ENCODE results near the gene TMPRSS9. TPM values are rescaled to one million over a fixed set of nuclear protein-coding genes. Genes with fewer than 3 reads are reported as not detected.

Gene TMPRSS9
- 0.10 TPM for total RNA-seq

DNA sequence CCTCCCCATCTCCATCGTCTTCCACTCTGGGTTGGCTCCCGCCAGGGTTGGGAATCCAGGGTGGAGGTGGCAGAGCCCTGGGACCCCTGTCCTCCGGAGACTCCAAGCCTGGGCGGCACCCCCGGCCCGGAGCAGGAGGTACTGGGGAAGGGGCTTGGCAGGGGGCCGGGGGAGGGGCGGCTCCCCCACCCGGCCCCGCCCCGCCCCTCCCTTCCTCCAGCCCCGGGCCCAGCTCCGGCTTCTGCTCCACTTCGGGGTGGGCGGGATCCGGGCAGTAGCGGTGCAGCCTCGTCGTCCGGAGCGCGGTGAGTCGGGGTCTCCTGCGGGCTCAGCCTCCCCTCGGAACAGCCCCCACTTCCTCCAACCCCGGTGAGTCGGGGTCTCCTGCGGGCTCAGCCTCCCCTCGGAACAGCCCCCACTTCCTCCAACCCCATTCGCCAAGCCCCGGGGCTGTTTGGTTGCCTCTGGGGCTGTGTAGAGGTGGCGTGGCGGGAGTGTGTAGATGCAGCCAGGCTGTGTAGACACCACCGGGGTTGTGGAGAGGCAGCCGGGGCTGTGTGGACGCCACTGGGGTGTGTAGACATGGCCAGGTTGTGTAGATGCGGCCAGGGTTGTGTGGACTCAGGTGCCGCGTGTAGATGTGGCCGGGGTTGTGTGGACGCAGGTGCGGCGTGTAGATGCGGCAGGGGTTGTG is at the start of gene TMPRSS9:
Gene TMPRSS9 (plus strand): TSS at position 274 of the 694 bp plus-strand sequence. CDS start 29,521 bp downstream, outside the sequence.
- Histone ChIP-seq H3K4me3 (ENCODE audit: low read length) (no peak within 1 kb of the TSS), H3K27me3 (ENCODE audit: insufficient read depth, low read length) (peaks cover 14% of the 10 kb centered on the region), H3K4me1 (ENCODE audit: insufficient read depth, low read length) (no peaks in the 10 kb centered on the region), H3K9me3 (ENCODE audit: low read depth, low read length) (no peaks in the 10 kb centered on the region)

- Histone ChIP-seq H3K4me3 (ENCODE audit: low read length) (no peak overlapping the region), H3K27me3 (ENCODE audit: insufficient read depth, low read length) (peaks cover 42% of the 10 kb centered on the region), H3K4me1 (ENCODE audit: insufficient read depth, low read length) (peaks cover 19% of the 10 kb centered on the region), H3K9me3 (ENCODE audit: low read depth, low read length) (no peaks in the 10 kb centered on the region)
These were observed 49.0 kb upstream of the TMPRSS9 start for GRCh38 chr19:2311093-2311492.

DNA sequence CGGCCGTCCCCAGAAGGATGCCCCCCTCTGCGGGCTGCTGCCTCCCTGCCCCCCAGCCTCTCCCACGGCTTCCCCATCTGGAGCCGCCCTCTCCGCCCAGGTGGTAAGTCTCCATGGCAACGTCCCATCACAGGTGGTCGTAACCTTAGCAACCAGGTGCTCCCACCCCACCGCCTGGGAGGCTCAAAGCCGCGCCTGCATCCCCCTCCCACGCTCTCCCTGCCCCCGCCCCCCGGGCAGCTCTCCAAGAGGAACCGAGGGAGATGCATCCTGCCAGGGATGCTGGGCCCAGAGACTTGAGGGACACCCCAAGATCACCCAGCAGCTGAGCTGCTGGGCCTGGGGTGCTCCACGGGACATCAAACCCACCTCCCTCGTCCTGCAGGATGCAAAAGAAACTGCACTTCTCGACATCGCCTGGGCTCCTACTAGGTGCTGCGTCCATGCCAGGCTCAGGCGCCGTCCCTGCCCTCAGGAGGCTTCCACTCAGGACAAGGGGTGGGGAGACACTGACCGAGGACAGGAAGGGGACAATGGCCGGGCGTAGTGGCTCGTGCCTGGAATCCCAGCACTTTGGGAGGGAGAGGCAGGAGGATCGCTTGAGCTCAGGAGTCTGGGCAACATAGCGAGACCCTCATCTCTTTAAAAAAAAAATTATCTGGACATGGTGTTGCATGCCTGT is 47.1 kb upstream of the TMPRSS9 start:
- Histone ChIP-seq H3K27me3 (ENCODE audit: insufficient read depth, low read length) (peaks cover 26% of the 10 kb centered on the region), H3K4me3 (ENCODE audit: low read length) (no peak overlapping the region), H3K4me1 (ENCODE audit: insufficient read depth, low read length) (peaks cover 23% of the 10 kb centered on the region), H3K9me3 (ENCODE audit: low read depth, low read length) (no peaks in the 10 kb centered on the region)

GRCh38 chr19:2315121-2315817 is 44.8 kb upstream of the TMPRSS9 start:
- peaks cover 25% of the 10 kb centered on the region for H3K4me1 ChIP-seq (ENCODE audit: insufficient read depth, low read length)
- H3K4me3 ChIP-seq (ENCODE audit: low read length), result no peak overlapping the region
- H3K27me3 ChIP-seq (ENCODE audit: insufficient read depth, low read length), result peaks cover 9% of the 10 kb centered on the region
- no peaks in the 10 kb centered on the region for H3K9me3 ChIP-seq (ENCODE audit: low read depth, low read length)

- H3K9me3 ChIP-seq (ENCODE audit: low read depth, low read length), result no peaks in the 10 kb centered on the region
These were observed 44.2 kb upstream of the TMPRSS9 start for GRCh38 chr19:2315818-2316353.

DNA sequence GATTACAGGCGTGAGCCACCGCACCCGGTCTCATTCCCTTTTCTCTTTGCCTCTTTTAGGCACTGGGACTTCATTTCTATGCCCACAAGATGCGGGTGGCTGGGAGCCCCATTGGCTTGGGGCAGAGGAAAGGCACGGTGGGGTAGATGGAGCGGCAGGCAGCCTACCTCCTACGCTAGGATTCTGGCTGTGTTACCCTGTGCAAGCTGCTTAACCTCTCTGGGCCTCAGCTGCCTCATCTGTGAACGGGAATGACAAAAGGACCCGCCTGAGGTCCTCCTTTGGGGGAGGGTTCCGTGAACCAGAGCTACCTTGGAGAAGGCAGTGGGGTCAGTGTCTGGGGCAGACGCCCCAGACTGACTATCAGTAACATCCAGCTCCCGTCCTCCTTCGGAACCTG is 42.8 kb upstream of the TMPRSS9 start:
- H3K4me3 ChIP-seq (ENCODE audit: low read length), result no peak overlapping the region
- H3K4me1 ChIP-seq (ENCODE audit: insufficient read depth, low read length), result peaks cover 25% of the 10 kb centered on the region
- H3K27me3 ChIP-seq (ENCODE audit: insufficient read depth, low read length), result peaks cover 5% of the 10 kb centered on the region

More at GRCh38 chr19:2315818-2316353, 44.2 kb upstream of the TMPRSS9 start:
- Histone ChIP-seq H3K27me3 (ENCODE audit: insufficient read depth, low read length) (peaks cover 7% of the 10 kb centered on the region), H3K4me3 (ENCODE audit: low read length) (no peak overlapping the region), H3K4me1 (ENCODE audit: insufficient read depth, low read length) (peaks cover 25% of the 10 kb centered on the region)

DNA sequence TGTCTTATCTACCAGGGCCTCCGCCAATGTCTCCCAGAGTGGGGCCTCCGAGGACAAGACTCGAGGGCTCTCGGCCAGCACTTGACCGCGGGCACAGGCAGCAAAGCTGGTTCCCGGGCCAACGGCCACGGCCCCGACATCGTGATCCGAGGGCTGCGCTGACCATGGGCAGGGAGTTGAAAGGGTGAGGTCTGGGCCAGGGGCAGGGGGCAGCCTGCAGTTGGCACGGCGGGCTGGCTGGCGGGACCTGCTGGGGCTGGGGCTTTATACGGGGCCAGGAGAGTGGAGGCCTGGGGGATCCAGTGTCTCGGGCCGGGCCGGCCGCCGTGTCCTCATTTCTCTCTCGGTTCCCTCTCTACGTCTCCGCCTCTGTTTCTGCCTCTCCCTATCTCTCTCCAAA is 42.3 kb upstream of the TMPRSS9 start:
- peaks cover 20% of the 10 kb centered on the region for H3K4me1 ChIP-seq (ENCODE audit: insufficient read depth, low read length)
- peaks cover 3% of the 10 kb centered on the region for H3K27me3 ChIP-seq (ENCODE audit: insufficient read depth, low read length)
- no peaks in the 10 kb centered on the region for H3K9me3 ChIP-seq (ENCODE audit: low read depth, low read length)
- no peak overlapping the region for H3K4me3 ChIP-seq (ENCODE audit: low read length)

More for the DNA sequence above, 42.8 kb upstream of the TMPRSS9 start:
- H3K9me3 ChIP-seq (ENCODE audit: low read depth, low read length), result no peaks in the 10 kb centered on the region

DNA sequence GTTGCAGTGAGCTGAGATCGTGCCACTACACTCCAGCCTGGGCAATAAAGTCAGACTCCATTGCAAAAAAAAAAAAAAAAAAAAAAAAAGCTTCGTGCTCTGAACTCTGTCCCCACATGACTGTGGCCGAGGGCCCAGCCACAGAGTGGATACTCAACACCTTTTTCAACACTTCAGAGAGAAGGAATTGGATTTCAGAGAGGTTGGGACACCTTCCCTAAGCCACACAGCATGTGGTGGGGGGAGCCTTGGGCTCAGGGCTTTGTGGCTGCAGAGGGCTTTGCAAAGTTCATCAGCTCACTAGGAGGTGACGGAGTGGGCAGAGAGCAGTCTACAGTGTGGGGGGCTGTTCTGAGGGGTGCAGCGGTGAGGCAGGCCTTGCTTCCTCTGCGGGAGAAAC is 41.1 kb upstream of the TMPRSS9 start:
- Histone ChIP-seq H3K4me1 (ENCODE audit: insufficient read depth, low read length) (peaks cover 20% of the 10 kb centered on the region), H3K9me3 (ENCODE audit: low read depth, low read length) (no peaks in the 10 kb centered on the region), H3K27me3 (ENCODE audit: insufficient read depth, low read length) (no peaks in the 10 kb centered on the region), H3K4me3 (ENCODE audit: low read length) (no peak overlapping the region)

GRCh38 chr19:2319551-2319950 is 40.5 kb upstream of the TMPRSS9 start:
- H3K27me3 ChIP-seq (ENCODE audit: insufficient read depth, low read length), result no peaks in the 10 kb centered on the region
- H3K4me1 ChIP-seq (ENCODE audit: insufficient read depth, low read length), result peaks cover 25% of the 10 kb centered on the region
- no peak overlapping the region for H3K4me3 ChIP-seq (ENCODE audit: low read length)
- H3K9me3 ChIP-seq (ENCODE audit: low read depth, low read length), result no peaks in the 10 kb centered on the region

- Histone ChIP-seq H3K4me3 (ENCODE audit: low read length) (no peak overlapping the region), H3K9me3 (ENCODE audit: low read depth, low read length) (no peaks in the 10 kb centered on the region), H3K27me3 (ENCODE audit: insufficient read depth, low read length) (no peaks in the 10 kb centered on the region), H3K4me1 (ENCODE audit: insufficient read depth, low read length) (peaks cover 30% of the 10 kb centered on the region)
These were observed 40.0 kb upstream of the TMPRSS9 start for GRCh38 chr19:2320049-2320448.

DNA sequence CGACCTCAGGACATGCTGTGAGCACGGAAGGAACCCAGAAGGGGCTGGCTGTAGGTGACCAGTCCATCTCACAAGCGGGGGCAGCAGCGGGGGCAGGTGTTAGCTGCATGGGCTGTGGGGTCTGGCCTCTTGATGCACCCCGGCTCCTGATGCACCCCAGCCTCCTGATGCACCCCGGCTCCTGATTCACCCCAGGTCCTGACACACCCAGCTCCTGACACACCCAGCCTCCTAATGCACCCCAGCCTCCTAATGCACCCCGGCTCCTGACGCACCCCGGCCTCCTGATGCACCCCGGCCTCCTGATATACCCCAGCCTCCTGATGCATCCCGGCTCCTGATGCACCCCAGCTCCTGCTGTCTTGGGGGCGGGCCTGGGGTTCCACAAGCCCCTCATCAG is 39.1 kb upstream of the TMPRSS9 start:
- H3K4me3 ChIP-seq (ENCODE audit: low read length), result no peak overlapping the region
- H3K9me3 ChIP-seq (ENCODE audit: low read depth, low read length), result no peaks in the 10 kb centered on the region
- H3K27me3 ChIP-seq (ENCODE audit: insufficient read depth, low read length), result no peaks in the 10 kb centered on the region
- H3K4me1 ChIP-seq (ENCODE audit: insufficient read depth, low read length), result peaks cover 30% of the 10 kb centered on the region

GRCh38 chr19:2321565-2322283 is 38.3 kb upstream of the TMPRSS9 start:
- H3K4me3 ChIP-seq (ENCODE audit: low read length), result no peak overlapping the region
- no peaks in the 10 kb centered on the region for H3K9me3 ChIP-seq (ENCODE audit: low read depth, low read length)
- H3K27me3 ChIP-seq (ENCODE audit: insufficient read depth, low read length), result no peaks in the 10 kb centered on the region
- H3K4me1 ChIP-seq (ENCODE audit: insufficient read depth, low read length), result peaks cover 32% of the 10 kb centered on the region

DNA sequence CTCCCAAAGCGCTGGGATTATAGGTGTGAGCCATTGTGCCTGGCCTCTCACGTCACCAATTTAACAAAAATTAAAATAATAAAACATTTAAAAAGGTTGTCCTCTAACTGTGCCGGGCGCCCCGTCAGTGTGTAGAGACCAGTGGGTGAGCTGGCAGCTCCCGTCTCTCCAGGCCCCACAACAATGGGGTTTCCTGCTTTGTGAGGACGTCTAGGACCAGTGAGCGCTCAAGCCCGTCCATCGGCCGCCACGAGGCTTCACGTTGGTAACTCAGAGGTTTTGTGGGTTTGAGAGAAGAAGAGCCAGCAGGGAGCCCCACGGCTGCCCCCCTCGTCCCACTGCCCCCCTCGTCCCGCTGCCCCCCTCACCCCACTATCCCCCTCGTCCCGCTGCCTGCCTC is 36.4 kb upstream of the TMPRSS9 start:
- Histone ChIP-seq H3K4me1 (ENCODE audit: insufficient read depth, low read length) (peaks cover 46% of the 10 kb centered on the region), H3K9me3 (ENCODE audit: low read depth, low read length) (no peaks in the 10 kb centered on the region), H3K27me3 (ENCODE audit: insufficient read depth, low read length) (no peaks in the 10 kb centered on the region), H3K4me3 (ENCODE audit: low read length) (no peak overlapping the region)

DNA sequence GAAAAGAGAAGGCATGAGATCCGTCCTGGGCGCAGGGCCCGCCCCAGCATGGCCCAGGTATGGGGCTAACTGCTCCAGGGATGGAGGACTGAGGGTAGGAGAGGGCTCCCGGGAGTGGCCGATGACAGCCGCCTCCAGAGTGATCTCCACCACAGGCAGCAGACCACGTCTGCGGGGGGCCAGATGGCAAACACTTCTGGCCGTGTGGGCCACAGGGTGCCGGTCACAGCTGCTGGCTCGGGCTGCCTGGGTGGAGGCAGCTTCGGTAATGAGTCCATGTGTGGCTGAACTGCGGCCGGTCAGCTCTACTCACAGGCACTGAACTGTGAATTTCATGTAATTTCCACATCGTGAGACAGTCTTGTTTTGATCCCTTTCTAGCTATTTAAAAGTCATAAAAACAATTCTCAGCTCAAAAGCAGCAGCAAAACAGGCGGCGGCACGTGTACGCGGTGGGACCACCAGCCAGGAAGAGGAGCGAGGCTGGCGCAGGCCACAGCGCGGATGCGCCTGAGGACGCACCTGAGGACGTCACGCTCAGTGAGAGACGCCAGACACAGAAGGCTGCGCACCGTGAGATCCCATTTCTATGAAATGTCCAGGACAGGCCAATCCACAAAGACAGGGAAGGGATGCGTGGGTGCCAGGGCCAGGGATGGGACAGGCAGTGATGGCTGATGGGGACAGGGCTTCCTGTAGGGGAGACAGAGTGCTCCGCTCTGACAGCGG is 35.7 kb upstream of the TMPRSS9 start:
- Histone ChIP-seq H3K27me3 (ENCODE audit: insufficient read depth, low read length) (no peaks in the 10 kb centered on the region), H3K9me3 (ENCODE audit: low read depth, low read length) (no peaks in the 10 kb centered on the region), H3K4me1 (ENCODE audit: insufficient read depth, low read length) (peaks cover 47% of the 10 kb centered on the region), H3K4me3 (ENCODE audit: low read length) (no peak overlapping the region)
